ENCODE results near the gene EIF3B.
"Not testable (repeated sequence)": the region's sequence is repeated elsewhere in the genome, so short reads cannot be mapped to it uniquely, and the experiment has no call there.

EIF3B gene

GRCh38 chr7:2376351-2377154, 21.9 kb downstream of the EIF3B start:
- no peak for DNase-seq
- no peaks in the 10 kb centered on the region for H3K4me1 ChIP-seq (ENCODE audit: control insufficient read depth, insufficient read depth, low read length, poor library complexity, severe bottlenecking)
- no peaks in the 10 kb centered on the region for H3K9me3 ChIP-seq (ENCODE audit: control insufficient read depth, low read length)
- H3K27me3 ChIP-seq (replicated peaks; ENCODE audit: control insufficient read depth, insufficient read depth, low read length, poor library complexity, severe bottlenecking) = no peaks in the 10 kb centered on the region
- H3K36me3 ChIP-seq (ENCODE audit: control insufficient read depth, insufficient read depth, low read length) = peaks cover 93% of the 10 kb centered on the region
- H3K27ac ChIP-seq (ENCODE audit: insufficient read depth, low read length, poor library complexity, severe bottlenecking) = no peak overlapping the region
- H3K4me3 ChIP-seq (ENCODE audit: insufficient read depth, low read depth, low read length, poor library complexity, severe bottlenecking) = no peak overlapping the region

GRCh38 chr7:2377492-2377891, 22.9 kb downstream of the EIF3B start:
- not testable (repeated sequence) for DNase-seq; H3K27ac ChIP-seq (ENCODE audit: insufficient read depth, low read length, poor library complexity, severe bottlenecking); H3K9me3 ChIP-seq (ENCODE audit: control insufficient read depth, low read length); H3K4me1 ChIP-seq (ENCODE audit: control insufficient read depth, insufficient read depth, low read length, poor library complexity, severe bottlenecking); H3K4me3 ChIP-seq (ENCODE audit: insufficient read depth, low read depth, low read length, poor library complexity, severe bottlenecking); H3K27me3 ChIP-seq (replicated peaks; ENCODE audit: control insufficient read depth, insufficient read depth, low read length, poor library complexity, severe bottlenecking)
- peaks cover 90% of the 10 kb centered on the region for H3K36me3 ChIP-seq (ENCODE audit: control insufficient read depth, insufficient read depth, low read length)

- not testable (repeated sequence) for H3K27me3 ChIP-seq (replicated peaks; ENCODE audit: control insufficient read depth, insufficient read depth, low read length, poor library complexity, severe bottlenecking); H3K27ac ChIP-seq (ENCODE audit: insufficient read depth, low read length, poor library complexity, severe bottlenecking); H3K4me1 ChIP-seq (ENCODE audit: control insufficient read depth, insufficient read depth, low read length, poor library complexity, severe bottlenecking); H3K9me3 ChIP-seq (ENCODE audit: control insufficient read depth, low read length); DNase-seq; H3K4me3 ChIP-seq (ENCODE audit: insufficient read depth, low read depth, low read length, poor library complexity, severe bottlenecking)
- peaks cover 84% of the 10 kb centered on the region for H3K36me3 ChIP-seq (ENCODE audit: control insufficient read depth, insufficient read depth, low read length)
Measured at GRCh38 chr7:2378125-2378524, 23.5 kb downstream of the EIF3B start.

- no peak for DNase-seq
- Histone ChIP-seq H3K9me3 (ENCODE audit: control insufficient read depth, low read length) (no peaks in the 10 kb centered on the region), H3K4me1 (ENCODE audit: control insufficient read depth, insufficient read depth, low read length, poor library complexity, severe bottlenecking) (no peaks in the 10 kb centered on the region), H3K27ac (ENCODE audit: insufficient read depth, low read length, poor library complexity, severe bottlenecking) (no peak overlapping the region), H3K27me3 (replicated peaks; ENCODE audit: control insufficient read depth, insufficient read depth, low read length, poor library complexity, severe bottlenecking) (no peaks in the 10 kb centered on the region), H3K4me3 (ENCODE audit: insufficient read depth, low read depth, low read length, poor library complexity, severe bottlenecking) (no peak overlapping the region), H3K36me3 (ENCODE audit: control insufficient read depth, insufficient read depth, low read length) (peaks cover 74% of the 10 kb centered on the region)
Measured at GRCh38 chr7:2379161-2379560, 24.5 kb downstream of the EIF3B start.

- Histone ChIP-seq H3K36me3 (ENCODE audit: control insufficient read depth, insufficient read depth, low read length) (peaks cover 66% of the 10 kb centered on the region), H3K4me1 (ENCODE audit: control insufficient read depth, insufficient read depth, low read length, poor library complexity, severe bottlenecking) (no peaks in the 10 kb centered on the region), H3K4me3 (ENCODE audit: insufficient read depth, low read depth, low read length, poor library complexity, severe bottlenecking) (no peak overlapping the region)
Measured at GRCh38 chr7:2379821-2380450, 25.3 kb downstream of the EIF3B start.

GRCh38 chr7:2380461-2380860, 25.8 kb downstream of the EIF3B start:
- H3K27me3 ChIP-seq (replicated peaks; ENCODE audit: control insufficient read depth, insufficient read depth, low read length, poor library complexity, severe bottlenecking) = no peaks in the 10 kb centered on the region
- no peaks in the 10 kb centered on the region for H3K4me1 ChIP-seq (ENCODE audit: control insufficient read depth, insufficient read depth, low read length, poor library complexity, severe bottlenecking)
- H3K4me3 ChIP-seq (ENCODE audit: insufficient read depth, low read depth, low read length, poor library complexity, severe bottlenecking) = no peak overlapping the region
- H3K36me3 ChIP-seq (ENCODE audit: control insufficient read depth, insufficient read depth, low read length) = peaks cover 61% of the 10 kb centered on the region
- no peaks in the 10 kb centered on the region for H3K9me3 ChIP-seq (ENCODE audit: control insufficient read depth, low read length)
- DNase-seq = no peak
- H3K27ac ChIP-seq (ENCODE audit: insufficient read depth, low read length, poor library complexity, severe bottlenecking) = no peak overlapping the region

More at GRCh38 chr7:2379821-2380450, 25.3 kb downstream of the EIF3B start:
- no peak for DNase-seq
- Histone ChIP-seq H3K27me3 (replicated peaks; ENCODE audit: control insufficient read depth, insufficient read depth, low read length, poor library complexity, severe bottlenecking) (no peaks in the 10 kb centered on the region), H3K9me3 (ENCODE audit: control insufficient read depth, low read length) (no peaks in the 10 kb centered on the region), H3K27ac (ENCODE audit: insufficient read depth, low read length, poor library complexity, severe bottlenecking) (no peak overlapping the region)

- Histone ChIP-seq H3K4me1 (ENCODE audit: control insufficient read depth, insufficient read depth, low read length, poor library complexity, severe bottlenecking) (no peaks in the 10 kb centered on the region), H3K9me3 (ENCODE audit: control insufficient read depth, low read length) (no peaks in the 10 kb centered on the region), H3K4me3 (ENCODE audit: insufficient read depth, low read depth, low read length, poor library complexity, severe bottlenecking) (no peak overlapping the region), H3K27me3 (replicated peaks; ENCODE audit: control insufficient read depth, insufficient read depth, low read length, poor library complexity, severe bottlenecking) (no peaks in the 10 kb centered on the region), H3K27ac (ENCODE audit: insufficient read depth, low read length, poor library complexity, severe bottlenecking) (no peak overlapping the region), H3K36me3 (ENCODE audit: control insufficient read depth, insufficient read depth, low read length) (peaks cover 53% of the 10 kb centered on the region)
- no peak for DNase-seq
Measured at GRCh38 chr7:2381227-2381626, 26.6 kb downstream of the EIF3B start.

GRCh38 chr7:2381881-2382509, 27.4 kb downstream of the EIF3B start:
- peaks cover 45% of the 10 kb centered on the region for H3K36me3 ChIP-seq (ENCODE audit: control insufficient read depth, insufficient read depth, low read length)

GRCh38 chr7:2383543-2384274, 29.1 kb downstream of the EIF3B start:
- Histone ChIP-seq H3K4me3 (ENCODE audit: insufficient read depth, low read depth, low read length, poor library complexity, severe bottlenecking) (no peak overlapping the region), H3K27me3 (replicated peaks; ENCODE audit: control insufficient read depth, insufficient read depth, low read length, poor library complexity, severe bottlenecking) (no peaks in the 10 kb centered on the region), H3K4me1 (ENCODE audit: control insufficient read depth, insufficient read depth, low read length, poor library complexity, severe bottlenecking) (no peaks in the 10 kb centered on the region), H3K9me3 (ENCODE audit: control insufficient read depth, low read length) (no peaks in the 10 kb centered on the region), H3K27ac (ENCODE audit: insufficient read depth, low read length, poor library complexity, severe bottlenecking) (no peak overlapping the region), H3K36me3 (ENCODE audit: control insufficient read depth, insufficient read depth, low read length) (peaks cover 35% of the 10 kb centered on the region)
- no peak for DNase-seq

More at GRCh38 chr7:2381881-2382509, 27.4 kb downstream of the EIF3B start:
- Histone ChIP-seq H3K27me3 (replicated peaks; ENCODE audit: control insufficient read depth, insufficient read depth, low read length, poor library complexity, severe bottlenecking) (no peaks in the 10 kb centered on the region), H3K4me3 (ENCODE audit: insufficient read depth, low read depth, low read length, poor library complexity, severe bottlenecking) (no peak overlapping the region), H3K4me1 (ENCODE audit: control insufficient read depth, insufficient read depth, low read length, poor library complexity, severe bottlenecking) (no peaks in the 10 kb centered on the region), H3K27ac (ENCODE audit: insufficient read depth, low read length, poor library complexity, severe bottlenecking) (no peak overlapping the region), H3K9me3 (ENCODE audit: control insufficient read depth, low read length) (no peaks in the 10 kb centered on the region)
- DNase-seq = no peak

Measured in effector memory CD4-positive, alpha-beta T cell (primary cell).